Spleen (tissue), 7 donors: Measurements from ENCODE around the gene CFAP54.

ENCODE experiments used
- CTCF ChIP-seq, 11 experiments: fragments of 200-600 bp in 7 of 11; fragments of 450-650 bp in 4 of 11; sonication (generic) in 4 of 11; IDR thresholded peaks in 8 of 11; conservative IDR thresholded peaks in 3 of 11; 1 replicate in 7 of 11; 2 replicates in 4 of 11; pipeline versions ENCODE4 v1.4.0 to v1.8.0; 2016 to 2021; ENCODE audit warnings: antibody characterized with exemption in 11 of 11, inconsistent platforms in 4 of 11, mild to moderate bottlenecking in 1 of 11
- POLR2A ChIP-seq, 3 donors: fragments of 450-650 bp; IDR thresholded peaks; one replicate each; pipeline ENCODE4 v1.5.1; 2017; ENCODE audit warnings: antibody characterized with exemption in 3 of 3, mild to moderate bottlenecking in 1 of 3
- POLR2AphosphoS5 ChIP-seq, 3 donors: sonication (generic); formaldehyde crosslinking; IDR thresholded peaks; one replicate each; pipeline ENCODE4 v1.5.1; 2017; ENCODE audit warnings: antibody characterized with exemption in 3 of 3
- donor health status: DM: no; HTN: no; CAD: no; lungs with moderate emphysema.
- donor health status: DM: no; HTN: no; CAD: no.
- donor health status: DM: no; HTN: no; CAD: no.

- no peak for TF ChIP-seq CTCF (IDR thresholded peaks at IDR 0.05 in 8 of 11, conservative IDR thresholded peaks at IDR 0.05 in 3 of 11)
- TF ChIP-seq POLR2A (IDR thresholded peaks at IDR 0.05), result no peak
- no peak for TF ChIP-seq POLR2AphosphoS5 (IDR thresholded peaks at IDR 0.05)
Observed at GRCh38 chr12:96506776-96507175, 17.4 kb downstream of the CFAP54 start.
